SK-N-SH (cell line): ENCODE data around the gene CALU. TPM values are rescaled to one million over a fixed set of nuclear protein-coding genes. Genes with fewer than 3 reads are reported as not detected.

Source experiments
- CTCF ChIA-PET: fragments of 300-600, 350-600 bp; formaldehyde crosslinking; extraction: SDS; loops from one replicate; lab custom pipeline; 2021; lab: Yijun Ruan, JAX
- POLR2A ChIA-PET: fragments of 350-600 bp; sonication (Branson Sonifier 250); formaldehyde crosslinking; extraction: SDS; loops from one replicate; lab custom pipeline; 2020; ENCODE audit warnings: antibody characterized with exemption, inconsistent platforms; lab: Yijun Ruan, JAX
- DNase-seq: peaks from one replicate; pipeline ENCODE4 v3.0.0; 2012
- H2AFZ ChIP-seq: fragments of 200-600 bp; sonication (generic); 2 replicates; pipeline ENCODE4 v1.8.1; 2016; ENCODE audit warnings: antibody characterized with exemption, mild to moderate bottlenecking, low read depth
- H3F3A ChIP-seq: fragments of 200-600 bp; sonication (generic); replicated peaks from 2 replicates; pipeline ENCODE3; 2016; ENCODE audit warnings: antibody characterized with exemption, mild to moderate bottlenecking; ENCODE audit not compliant: insufficient read depth
- H3K27ac ChIP-seq, 2 experiments: fragments of 200-500 bp in 1 of 2; fragments of 200-600 bp in 1 of 2; sonication (Bioruptor generic) in 1 of 2; sonication (generic), shearing (Covaris generic) in 1 of 2; 2 replicates each; pipeline versions ENCODE4 v1.5.1 to v1.6.1; 2014 to 2016; ENCODE audit warnings: low read depth in 2 of 2, inconsistent platforms in 1 of 2, low read length in 1 of 2, mild to moderate bottlenecking in 1 of 2, mixed read lengths in 1 of 2
- H3K27me3 ChIP-seq: fragments of 200-600 bp; sonication (generic), shearing (Covaris generic); 2 replicates; pipeline ENCODE4 v1.6.1; 2016; ENCODE audit warnings: mixed run types; ENCODE audit not compliant: insufficient read depth
- H3K36me3 ChIP-seq, 2 experiments: fragments of 200-500 bp in 1 of 2; fragments of 200-600 bp in 1 of 2; sonication (Bioruptor generic) in 1 of 2; sonication (generic) in 1 of 2; replicated peaks in 1 of 2; 2 replicates each; pipeline versions ENCODE3 to v1.5.1; 2014 to 2016; ENCODE audit warnings: low read length in 1 of 2, mild to moderate bottlenecking in 1 of 2; ENCODE audit not compliant: insufficient read depth in 2 of 2, control insufficient read depth in 1 of 2
- H3K4me1 ChIP-seq, 2 experiments: fragments of 200-500 bp in 1 of 2; fragments of 200-600 bp in 1 of 2; sonication (Bioruptor generic) in 1 of 2; sonication (generic), shearing (Covaris generic) in 1 of 2; 2 replicates each; pipeline versions ENCODE4 v1.5.1 to v1.6.1; 2014 to 2016; ENCODE audit warnings: low read depth in 1 of 2, low read length in 1 of 2, mixed run types in 1 of 2; ENCODE audit not compliant: insufficient read depth in 2 of 2, control insufficient read depth in 1 of 2
- H3K4me2 ChIP-seq: fragments of 200-600 bp; sonication (generic), shearing (Covaris generic); 2 replicates; pipeline ENCODE4 v1.6.1; 2017; ENCODE audit warnings: mixed run types
- H3K4me3 ChIP-seq, 2 experiments: fragments of 200-500 bp in 1 of 2; fragments of 200-600 bp in 1 of 2; sonication (Bioruptor generic) in 1 of 2; sonication (generic), shearing (Covaris generic) in 1 of 2; 2 replicates each; pipeline versions ENCODE4 v1.5.1 to v1.8.1; 2014 to 2016; ENCODE audit warnings: low read depth in 2 of 2, inconsistent platforms in 1 of 2, low read length in 1 of 2, mild to moderate bottlenecking in 1 of 2, mixed read lengths in 1 of 2, moderate library complexity in 1 of 2
- H3K79me2 ChIP-seq: fragments of 200-600 bp; sonication (generic); 2 replicates; pipeline ENCODE4 v1.8.1; 2017; ENCODE audit warnings: mild to moderate bottlenecking; ENCODE audit not compliant: insufficient read depth
- H3K9ac ChIP-seq: fragments of 200-600 bp; sonication (generic); 2 replicates; pipeline ENCODE4 v1.6.1; 2017; ENCODE audit warnings: mixed run types
- H3K9me2 ChIP-seq: fragments of 200-600 bp; sonication (generic); 2 replicates; pipeline ENCODE4 v1.6.1; 2017; ENCODE audit warnings: mixed run types
- H3K9me3 ChIP-seq: fragments of 200-600 bp; sonication (generic); 2 replicates; pipeline ENCODE4 v1.6.1; 2017; ENCODE audit warnings: mixed run types, mild to moderate bottlenecking, moderate library complexity
- H4K20me1 ChIP-seq: fragments of 200-600 bp; sonication (generic); 2 replicates; pipeline ENCODE4 v1.6.1; 2017; ENCODE audit warnings: mild to moderate bottlenecking, mixed run types; ENCODE audit not compliant: insufficient read depth
- RCOR1 ChIP-seq: fragments of 150-350 bp; IDR thresholded peaks from 2 replicates; pipeline ENCODE4 v1.6.1; 2017; ENCODE audit warnings: antibody characterized with exemption, low read length
- TCF12 ChIP-seq: IDR thresholded peaks from 2 replicates; pipeline ENCODE4 v1.4.0; 2012
- WGBS: methylation state at CpG from one replicate; pipeline ENCODE4 v1.1.6; 2017; ENCODE audit warnings: low lambda C conversion rate; 5-methylcytosine and 5-hydroxymethylcytosine counted together
- polyA plus RNA-seq, 3 experiments: library from polyadenylated mRNA; depleted of rRNA; stranded (reverse); fragments of >200 nt; gene quantifications; 2 replicates each; pipeline ENCODE4 v1.2.3, GENCODE V29; 2012
- small RNA-seq, 7 experiments: library from RNA; depleted of rRNA; stranded (forward); fragments of <200 nt; gene quantifications; one replicate each; pipeline ENCODE3, GENCODE V24; 2012

The CALU gene
- polyA plus RNA-seq, 1 of the 3 experiments (the other 2 are of a cell fraction): 195 TPM

- ChIA-PET POLR2A (interaction anchor here (0.9 to 3.5 kb wide), 4 partner anchors 9 to 27 kb away, joined by 3 to 15 read pairs (median 4); partner anchors contain the start of gene CCDC136), CTCF (interaction anchor here (1.0 to 2.7 kb wide), 2 partner anchors 13 to 65 kb away, joined by 3 to 10 read pairs; no protein-coding TSS in a partner anchor)
- no peaks in the 10 kb centered on the region for H3K36me3 ChIP-seq
- H3K9ac ChIP-seq: no peak overlapping the region
- no peaks in the 10 kb centered on the region for H3K79me2 ChIP-seq
- no peak for DNase-seq
- H3K9me3 ChIP-seq: no peaks in the 10 kb centered on the region
- peaks cover 0 to 12% of the 10 kb centered on the region in 2 experiments; a peak in 1 of 4 replicates for H3K4me1 ChIP-seq
- H4K20me1 ChIP-seq: no peaks in the 10 kb centered on the region
- no peaks in the 10 kb centered on the region for H3K9me2 ChIP-seq
- TF ChIP-seq TCF12: no peak
- no peak for TF ChIP-seq RCOR1
- H3F3A ChIP-seq: no peaks in the 10 kb centered on the region
- WGBS: 83% methylated on average over 3 of the region's 3 CpGs
- H3K4me2 ChIP-seq: no peak overlapping the region
- no peak overlapping the region for H3K4me3 ChIP-seq
- no peak overlapping the region for H2AFZ ChIP-seq
- no peak overlapping the region for H3K27ac ChIP-seq
- no peaks in the 10 kb centered on the region for H3K27me3 ChIP-seq
Observed at GRCh38 chr7:128818694-128819093, 79.5 kb downstream of the CALU start.

Small RNA genes within 50 kb of the gene (small RNA-seq; reads per million reads assigned to genes)
- gene RN7SL81P: 0 reads per million in 7 experiments
- 0.11 to 10.2 (median 2.3) reads per million in 7 experiments for gene RNA5SP242
- 0 to 5.8 (median 0.39) reads per million in 7 experiments for gene RNA5SP243

Other genes starting within 250 kb of the CALU start
- gene GARIN1A, start 67.1 kb upstream of the CALU start, polyA plus RNA-seq (2012; rRNA removed): 1.2 TPM in 2 replicates
- gene OPN1SW, start 36.4 kb downstream of the CALU start, polyA plus RNA-seq (2012; rRNA removed): 0.05 TPM in 1 of 2 replicates, not detected in the other
- gene CCDC136, start 52.6 kb downstream of the CALU start, polyA plus RNA-seq (2012; rRNA removed): 48.4 and 65.3 TPM in 2 replicates
- gene FLNC, start 91.0 kb downstream of the CALU start, polyA plus RNA-seq (2012; rRNA removed): 22.5 and 43.7 TPM in 2 replicates
- gene ATP6V1F, start 123.5 kb downstream of the CALU start, polyA plus RNA-seq (2012; rRNA removed): 437 and 495 TPM in 2 replicates
- not detected in 2 replicates for gene KCP, start 171.3 kb downstream of the CALU start, polyA plus RNA-seq (2012; rRNA removed)
- gene IRF5, start 198.6 kb downstream of the CALU start, polyA plus RNA-seq (2012; rRNA removed): 0.62 and 1.0 TPM in 2 replicates